HFF-Myc (cell line): ENCODE results near the gene SCD5.

Experiments
- DNase-seq: peaks from one replicate; pipeline ENCODE4 v3.0.0-alpha.2; 2011; ENCODE audit warnings: low read depth; ENCODE audit errors: extremely low read depth
- H3K4me3 ChIP-seq: replicated peaks from 2 replicates; pipeline ENCODE4 v1.5.1; 2011; ENCODE audit warnings: low read depth, mild to moderate bottlenecking, control low read depth, low read length
- TF ChIP-seq, protein P1 (sequence below): IDR thresholded peaks from 2 replicates; pipeline ENCODE4 v1.5.1; 2012; ENCODE audit warnings: mild to moderate bottlenecking, low read depth, low read length, control low read depth; ENCODE audit errors: missing control alignments

The SCD5 gene

DNA sequence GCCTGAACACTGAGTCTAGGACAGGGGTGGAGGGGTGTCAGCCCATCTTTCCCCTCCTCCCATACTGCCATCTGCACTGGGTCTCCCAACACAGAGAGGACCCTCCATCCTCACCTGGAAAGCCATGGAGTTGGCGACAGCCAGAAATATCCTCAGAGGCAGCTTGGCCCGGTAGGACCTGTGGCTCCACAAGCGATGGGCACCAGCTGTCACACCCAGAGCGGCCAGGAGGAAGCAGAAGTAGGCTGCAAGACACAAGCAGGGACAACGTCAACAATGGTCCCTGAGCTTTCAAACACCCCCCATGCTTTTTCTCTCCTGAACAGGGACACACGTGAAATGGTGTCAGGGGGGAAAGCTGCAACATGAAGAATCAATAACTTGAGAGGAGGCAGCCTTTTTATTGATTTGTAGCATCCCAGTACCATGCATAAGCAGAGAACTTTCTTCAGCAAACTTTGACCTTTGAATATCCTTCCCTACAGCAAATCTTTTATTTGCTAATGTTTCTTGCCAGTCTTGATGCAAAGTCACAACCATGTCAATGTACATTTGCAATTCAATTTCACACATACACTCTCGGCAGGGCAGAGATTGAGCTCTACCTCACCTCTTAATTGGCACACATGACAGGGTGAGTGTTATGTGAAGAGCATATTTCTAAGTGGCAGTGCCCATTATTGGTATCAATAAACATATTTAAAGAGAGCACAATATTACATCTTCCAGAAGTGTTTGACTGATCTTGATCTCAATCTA, 93.2 kb downstream of the SCD5 start:
- TF ChIP-seq, protein P1, sequence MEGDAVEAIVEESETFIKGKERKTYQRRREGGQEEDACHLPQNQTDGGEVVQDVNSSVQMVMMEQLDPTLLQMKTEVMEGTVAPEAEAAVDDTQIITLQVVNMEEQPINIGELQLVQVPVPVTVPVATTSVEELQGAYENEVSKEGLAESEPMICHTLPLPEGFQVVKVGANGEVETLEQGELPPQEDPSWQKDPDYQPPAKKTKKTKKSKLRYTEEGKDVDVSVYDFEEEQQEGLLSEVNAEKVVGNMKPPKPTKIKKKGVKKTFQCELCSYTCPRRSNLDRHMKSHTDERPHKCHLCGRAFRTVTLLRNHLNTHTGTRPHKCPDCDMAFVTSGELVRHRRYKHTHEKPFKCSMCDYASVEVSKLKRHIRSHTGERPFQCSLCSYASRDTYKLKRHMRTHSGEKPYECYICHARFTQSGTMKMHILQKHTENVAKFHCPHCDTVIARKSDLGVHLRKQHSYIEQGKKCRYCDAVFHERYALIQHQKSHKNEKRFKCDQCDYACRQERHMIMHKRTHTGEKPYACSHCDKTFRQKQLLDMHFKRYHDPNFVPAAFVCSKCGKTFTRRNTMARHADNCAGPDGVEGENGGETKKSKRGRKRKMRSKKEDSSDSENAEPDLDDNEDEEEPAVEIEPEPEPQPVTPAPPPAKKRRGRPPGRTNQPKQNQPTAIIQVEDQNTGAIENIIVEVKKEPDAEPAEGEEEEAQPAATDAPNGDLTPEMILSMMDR = no peak
- no peak for DNase-seq
- no peak overlapping the region for H3K4me3 ChIP-seq

DNA sequence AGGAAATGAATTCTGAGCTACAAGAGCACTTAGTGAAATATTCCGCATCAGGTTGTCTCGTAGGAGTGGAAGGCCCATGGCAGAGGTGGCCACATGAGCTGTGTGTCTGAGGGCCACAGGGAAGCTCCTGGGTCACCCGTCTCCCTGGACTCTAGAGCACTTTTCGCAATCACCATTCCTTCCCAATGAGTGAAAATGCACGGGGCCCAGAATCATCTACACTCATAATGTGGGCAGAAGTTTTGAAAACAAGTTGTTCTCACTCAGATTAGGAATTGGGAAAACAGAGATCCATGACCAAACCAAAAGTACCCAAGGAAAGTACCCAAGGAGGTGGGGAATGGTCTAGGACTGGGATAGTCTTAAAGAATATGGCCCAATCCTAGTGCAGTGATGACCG, 94.4 kb downstream of the SCD5 start:
- no peak for DNase-seq
- no peak overlapping the region for H3K4me3 ChIP-seq
- TF ChIP-seq, protein P1 = no peak

GRCh38 chr4:82698412-82698811, 100.2 kb downstream of the SCD5 start:
- no peak for DNase-seq
- no peak overlapping the region for H3K4me3 ChIP-seq
- TF ChIP-seq, protein P1 = no peak

- TF ChIP-seq, protein P1 = no peak
- no peak for DNase-seq
- no peak overlapping the region for H3K4me3 ChIP-seq
Measured at GRCh38 chr4:82697561-82697960, 101.0 kb downstream of the SCD5 start.

- no peak overlapping the region for H3K4me3 ChIP-seq
- no peak for DNase-seq
- TF ChIP-seq, protein P1 = no peak
Measured at GRCh38 chr4:82696117-82696860, 102.3 kb downstream of the SCD5 start.

DNA sequence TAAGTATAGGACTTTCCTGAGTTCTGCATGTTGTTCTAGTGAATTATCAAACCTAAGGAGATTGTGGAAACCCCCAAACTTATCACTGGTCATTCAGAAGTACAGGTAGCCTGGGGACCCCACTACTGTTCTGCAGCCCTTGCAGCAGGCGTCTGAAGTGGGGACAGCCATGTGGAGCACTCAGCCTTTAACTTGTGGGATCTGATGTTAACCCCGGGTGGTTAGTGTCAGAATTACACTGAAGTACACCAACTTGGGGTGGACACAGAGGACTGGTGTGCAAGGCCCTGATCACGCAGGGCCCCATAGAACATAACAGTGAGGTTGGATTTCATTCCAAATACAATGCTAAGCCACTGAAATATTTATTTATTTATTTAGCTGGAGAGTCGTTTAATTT, 103.7 kb downstream of the SCD5 start:
- DNase-seq = no peak
- TF ChIP-seq, protein P1 = no peak

More for the DNA sequence above, 103.7 kb downstream of the SCD5 start:
- no peak overlapping the region for H3K4me3 ChIP-seq
